ENCODE results near the gene CIAO2B.
A peak's percentile ranks its signal among the peaks of the same experiment; 100 is the strongest.

Gene CIAO2B

DNA sequence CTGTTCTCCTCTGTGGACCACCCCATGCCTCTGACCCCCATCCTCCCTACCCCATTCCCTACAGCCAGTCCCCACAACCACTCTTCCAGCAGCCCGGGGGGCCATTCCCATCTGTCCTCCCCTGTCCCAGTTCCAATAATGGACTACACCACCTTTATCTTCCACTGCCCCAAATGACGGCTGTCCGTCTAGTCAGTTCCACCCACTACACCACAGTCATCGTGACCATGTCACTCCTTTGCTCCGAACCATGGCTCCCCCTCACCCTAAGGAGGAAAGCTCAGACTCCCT lies 38.6 kb downstream of the CIAO2B start:
- no peak overlapping the region for H3K4me3 ChIP-seq (ENCODE audit: low read depth, low read length)
- TF ChIP-seq, protein P1, sequence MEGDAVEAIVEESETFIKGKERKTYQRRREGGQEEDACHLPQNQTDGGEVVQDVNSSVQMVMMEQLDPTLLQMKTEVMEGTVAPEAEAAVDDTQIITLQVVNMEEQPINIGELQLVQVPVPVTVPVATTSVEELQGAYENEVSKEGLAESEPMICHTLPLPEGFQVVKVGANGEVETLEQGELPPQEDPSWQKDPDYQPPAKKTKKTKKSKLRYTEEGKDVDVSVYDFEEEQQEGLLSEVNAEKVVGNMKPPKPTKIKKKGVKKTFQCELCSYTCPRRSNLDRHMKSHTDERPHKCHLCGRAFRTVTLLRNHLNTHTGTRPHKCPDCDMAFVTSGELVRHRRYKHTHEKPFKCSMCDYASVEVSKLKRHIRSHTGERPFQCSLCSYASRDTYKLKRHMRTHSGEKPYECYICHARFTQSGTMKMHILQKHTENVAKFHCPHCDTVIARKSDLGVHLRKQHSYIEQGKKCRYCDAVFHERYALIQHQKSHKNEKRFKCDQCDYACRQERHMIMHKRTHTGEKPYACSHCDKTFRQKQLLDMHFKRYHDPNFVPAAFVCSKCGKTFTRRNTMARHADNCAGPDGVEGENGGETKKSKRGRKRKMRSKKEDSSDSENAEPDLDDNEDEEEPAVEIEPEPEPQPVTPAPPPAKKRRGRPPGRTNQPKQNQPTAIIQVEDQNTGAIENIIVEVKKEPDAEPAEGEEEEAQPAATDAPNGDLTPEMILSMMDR (IDR thresholded peaks at IDR 0.05; ENCODE audit: borderline replicate concordance, insufficient read depth, low read depth, low read length): no peak

DNA sequence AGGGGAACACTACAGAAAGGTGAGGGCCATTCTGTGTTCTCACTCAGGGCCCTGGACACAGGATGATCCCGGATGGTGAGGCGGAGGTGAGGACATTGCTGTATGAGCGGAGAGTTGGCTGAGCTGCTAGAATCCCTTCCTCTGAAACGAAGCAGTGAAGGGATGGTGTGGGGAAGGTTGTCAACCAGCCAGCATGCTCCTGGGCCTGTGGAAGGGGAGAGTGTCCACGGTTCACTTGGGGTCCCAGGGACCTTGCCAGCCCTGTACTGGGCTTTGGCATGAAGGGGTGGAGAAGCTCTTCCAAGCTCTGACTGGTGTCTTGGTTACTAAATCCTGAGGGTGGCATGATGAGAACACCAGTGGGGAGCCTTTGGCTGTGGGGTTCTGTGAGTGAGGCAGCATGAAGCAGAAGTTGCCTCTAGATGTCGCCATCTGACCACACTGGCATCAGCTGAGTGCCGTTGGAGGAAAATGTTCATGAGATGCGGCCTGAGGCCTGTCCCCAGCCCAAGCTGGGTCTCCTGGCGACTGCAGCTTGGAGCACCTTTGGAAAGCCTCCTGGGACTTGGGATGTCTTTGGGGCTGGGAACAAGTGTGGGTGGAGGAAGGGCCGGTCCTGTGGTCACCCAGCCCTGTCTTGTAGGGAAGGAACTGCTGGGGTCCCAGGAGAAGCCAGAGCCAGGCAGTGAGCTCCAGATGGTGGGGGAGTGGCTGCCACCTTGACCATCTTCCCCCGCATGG lies 39.1 kb downstream of the CIAO2B start:
- TF ChIP-seq, protein P1 (IDR thresholded peaks at IDR 0.05; ENCODE audit: borderline replicate concordance, insufficient read depth, low read depth, low read length): peak; percentile 92
- no peak overlapping the region for H3K4me3 ChIP-seq (ENCODE audit: low read depth, low read length)

DNA sequence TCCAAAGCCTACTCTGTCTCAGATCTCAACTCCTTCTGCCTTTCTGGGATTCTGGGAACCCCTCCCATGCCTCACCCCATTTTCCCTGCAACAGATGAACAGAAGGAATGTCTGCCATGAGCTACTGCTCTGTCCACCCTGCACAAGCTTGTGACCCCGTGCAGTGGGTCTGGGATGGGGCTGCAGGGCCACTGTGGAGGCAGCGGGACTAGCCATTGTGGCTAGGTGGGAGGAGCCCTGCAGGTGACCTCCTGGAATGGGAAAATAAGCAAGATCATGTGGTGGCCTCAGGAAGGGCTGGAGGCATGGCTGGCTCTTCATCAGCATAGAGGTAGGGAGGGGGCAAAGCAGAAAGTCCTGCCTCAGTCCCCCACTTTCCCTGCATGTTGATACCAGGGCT lies 40.1 kb downstream of the CIAO2B start:
- TF ChIP-seq, protein P1 (IDR thresholded peaks at IDR 0.05; ENCODE audit: borderline replicate concordance, insufficient read depth, low read depth, low read length): no peak
- no peak overlapping the region for H3K4me3 ChIP-seq (ENCODE audit: low read depth, low read length)

DNA sequence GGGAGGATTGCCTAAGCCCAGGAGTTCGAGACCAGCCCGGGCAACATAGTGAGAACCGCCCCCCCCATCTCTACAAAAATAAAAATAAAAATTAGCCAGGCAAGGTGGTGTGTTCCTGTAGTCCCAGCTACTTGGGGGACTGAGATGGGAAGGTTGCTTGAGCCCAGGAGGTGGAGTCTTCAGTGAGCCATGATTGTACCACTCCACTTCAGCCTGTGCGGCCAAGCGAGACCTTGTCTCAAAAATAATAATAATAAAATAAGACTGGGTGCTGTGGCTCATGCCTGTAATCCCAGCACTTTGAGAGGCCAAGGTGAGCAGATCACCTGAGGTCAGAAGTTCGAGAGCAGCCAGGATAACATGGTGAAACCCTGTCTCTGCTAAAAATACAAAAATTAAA lies 42.4 kb downstream of the CIAO2B start:
- TF ChIP-seq, protein P1 (IDR thresholded peaks at IDR 0.05; ENCODE audit: borderline replicate concordance, insufficient read depth, low read depth, low read length): no peak
- no peak overlapping the region for H3K4me3 ChIP-seq (ENCODE audit: low read depth, low read length)

DNA sequence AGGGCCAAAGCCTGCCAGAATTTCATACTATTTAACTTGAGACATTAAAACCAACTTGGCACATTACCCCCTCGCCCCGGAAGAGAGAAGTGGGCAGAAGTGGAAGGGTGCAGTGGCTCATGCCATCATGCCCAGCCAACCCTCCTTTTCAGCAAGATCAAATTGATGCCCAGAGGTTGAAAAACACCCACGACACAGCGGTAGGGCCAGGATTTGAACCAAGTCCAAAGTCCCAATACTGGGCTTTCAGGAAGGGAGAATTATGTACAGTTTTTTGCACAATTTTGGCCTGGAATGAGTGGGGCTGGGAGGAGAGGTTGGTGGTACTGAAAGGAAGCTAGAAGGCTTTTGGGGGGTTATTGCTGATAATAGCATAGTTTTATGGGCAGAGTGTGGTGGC lies 42.8 kb downstream of the CIAO2B start:
- H3K4me3 ChIP-seq (ENCODE audit: low read depth, low read length): no peak overlapping the region
- TF ChIP-seq, protein P1 (IDR thresholded peaks at IDR 0.05; ENCODE audit: borderline replicate concordance, insufficient read depth, low read depth, low read length): no peak

DNA sequence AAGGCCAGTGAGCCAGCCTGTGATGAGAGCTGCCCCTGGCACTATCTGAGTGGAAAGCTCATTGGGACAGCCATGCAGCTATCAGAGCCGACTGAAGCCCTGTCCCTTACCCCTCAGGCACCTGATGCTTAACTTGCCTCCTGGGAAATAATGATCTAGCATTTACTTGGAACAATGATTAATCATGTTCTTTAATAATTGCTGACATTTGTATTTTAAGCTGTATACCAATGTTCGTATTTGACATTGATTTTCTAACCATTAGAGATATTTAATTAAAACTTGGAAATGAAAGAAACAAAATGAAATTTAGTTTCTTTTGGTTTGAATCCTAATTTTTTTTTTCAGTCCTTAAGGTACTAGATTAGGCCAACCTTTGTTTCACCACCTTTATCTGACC lies 43.4 kb downstream of the CIAO2B start:
- TF ChIP-seq, protein P1 (IDR thresholded peaks at IDR 0.05; ENCODE audit: borderline replicate concordance, insufficient read depth, low read depth, low read length): no peak
- no peak overlapping the region for H3K4me3 ChIP-seq (ENCODE audit: low read depth, low read length)

DNA sequence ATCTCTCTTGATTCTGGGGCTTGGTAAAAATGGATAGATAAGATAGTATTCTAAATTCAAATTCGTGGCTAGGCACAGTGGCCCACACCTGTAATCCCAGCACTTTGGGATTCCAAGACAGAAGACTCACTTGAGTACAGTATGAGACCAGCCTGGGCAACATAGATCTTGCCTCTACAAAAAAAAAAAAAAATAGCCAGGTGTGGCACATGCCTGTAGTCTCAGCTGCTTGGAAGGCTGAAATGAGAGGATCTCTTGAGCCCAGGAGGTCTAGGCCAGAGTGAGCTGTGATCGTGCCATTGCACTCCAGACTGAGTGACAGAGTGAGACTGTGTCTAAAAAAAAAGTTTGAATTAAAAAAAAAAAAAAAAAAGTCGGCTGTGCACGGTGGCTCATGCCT lies 44.6 kb downstream of the CIAO2B start:
- TF ChIP-seq, protein P1 (IDR thresholded peaks at IDR 0.05; ENCODE audit: borderline replicate concordance, insufficient read depth, low read depth, low read length): no peak
- H3K4me3 ChIP-seq (ENCODE audit: low read depth, low read length): no peak overlapping the region

Measured in GM12875 (cell line).